Neuronal stem cell (in vitro differentiated cells): Measurements from ENCODE around the gene IFFO2.

Experiments
- DNase-seq: peaks from one replicate; pipeline ENCODE4 v3.0.0-alpha.2; 2013; ENCODE audit warnings: low spot score
- H2AFZ ChIP-seq: one replicate; pipeline ENCODE4 v1.6.1; 2013; ENCODE audit warnings: mild to moderate bottlenecking, low read length, inconsistent platforms
- H2AK5ac ChIP-seq: 2 replicates; pipeline ENCODE4 v1.6.1; 2013; ENCODE audit warnings: low read depth, mild to moderate bottlenecking, inconsistent platforms, low read length, moderate library complexity, mixed read lengths
- H2BK120ac ChIP-seq: 2 replicates; pipeline ENCODE4 v1.6.1; 2013; ENCODE audit warnings: low read depth, mild to moderate bottlenecking, inconsistent platforms, low read length, moderate library complexity, mixed read lengths
- H2BK12ac ChIP-seq: one replicate; pipeline ENCODE4 v1.6.1; 2013; ENCODE audit warnings: low read length, inconsistent platforms
- H2BK15ac ChIP-seq: 2 replicates; pipeline ENCODE4 v1.6.1; 2013; ENCODE audit warnings: mild to moderate bottlenecking, low read length, inconsistent platforms, mixed read lengths
- H2BK5ac ChIP-seq: one replicate; pipeline ENCODE4 v1.6.1; 2013; ENCODE audit warnings: inconsistent platforms, mild to moderate bottlenecking, low read length, moderate library complexity
- H3K14ac ChIP-seq: one replicate; pipeline ENCODE4 v1.6.1; 2013; ENCODE audit warnings: low read length, inconsistent platforms
- H3K18ac ChIP-seq: 2 replicates; pipeline ENCODE4 v1.6.1; 2013; ENCODE audit warnings: low read length, inconsistent platforms
- H3K23ac ChIP-seq: 2 replicates; pipeline ENCODE4 v1.6.1; 2013; ENCODE audit warnings: low read depth, mild to moderate bottlenecking, mixed read lengths, low read length, inconsistent platforms; ENCODE audit not compliant: poor library complexity
- H3K27ac ChIP-seq: replicated peaks from 3 replicates; pipeline ENCODE4 v1.5.1; 2013; ENCODE audit warnings: low read length, inconsistent platforms
- H3K27me3 ChIP-seq, 3 experiments: 2 replicates each; pipeline ENCODE4 v1.6.1; 2013; ENCODE audit warnings: low read length in 3 of 3, mild to moderate bottlenecking in 2 of 3, inconsistent platforms in 1 of 3, low read depth in 1 of 3, mixed read lengths in 1 of 3, moderate library complexity in 1 of 3; ENCODE audit not compliant: control insufficient read depth in 3 of 3, insufficient read depth in 3 of 3
- H3K36me3 ChIP-seq, 2 donors: replicated peaks in 1 of 2; 2 replicates each; pipeline ENCODE4 v1.6.1; 2013; ENCODE audit warnings: low read length in 2 of 2; ENCODE audit not compliant: control insufficient read depth in 2 of 2, insufficient read depth in 2 of 2
- H3K4ac ChIP-seq: 2 replicates; pipeline ENCODE4 v1.6.1; 2013; ENCODE audit warnings: inconsistent platforms, mild to moderate bottlenecking, low read length, moderate library complexity
- H3K4me1 ChIP-seq, 2 donors: 1 replicate in 1 of 2; 2 replicates in 1 of 2; pipeline ENCODE4 v1.6.1; 2013; ENCODE audit warnings: low read length in 2 of 2, low read depth in 1 of 2; ENCODE audit not compliant: control insufficient read depth in 2 of 2, insufficient read depth in 1 of 2
- H3K4me2 ChIP-seq: one replicate; pipeline ENCODE4 v1.6.1; 2013; ENCODE audit warnings: mild to moderate bottlenecking, low read length, inconsistent platforms; ENCODE audit not compliant: insufficient read depth, poor library complexity, severe bottlenecking
- H3K4me3 ChIP-seq, 2 donors: 2 replicates each; pipeline ENCODE4 v1.5.1; 2013; ENCODE audit warnings: low read length in 2 of 2, mild to moderate bottlenecking in 2 of 2, inconsistent platforms in 1 of 2, moderate library complexity in 1 of 2
- H3K79me1 ChIP-seq: one replicate; pipeline ENCODE4 v1.6.1; 2013; ENCODE audit warnings: low read depth, mild to moderate bottlenecking, inconsistent platforms, low read length, moderate library complexity
- H3K9ac ChIP-seq: one replicate; pipeline ENCODE4 v1.6.1; 2013; ENCODE audit warnings: mild to moderate bottlenecking, low read depth, low read length, inconsistent platforms; ENCODE audit not compliant: poor library complexity
- H3K9me3 ChIP-seq, 2 donors: replicated peaks in 1 of 2; 2 replicates each; pipeline versions ENCODE3 to v1.6.1; 2013; ENCODE audit warnings: low read length in 2 of 2, mild to moderate bottlenecking in 2 of 2, inconsistent platforms in 1 of 2, low read depth in 1 of 2, mixed read lengths in 1 of 2, moderate library complexity in 1 of 2; ENCODE audit not compliant: control insufficient read depth in 2 of 2, insufficient read depth in 1 of 2
- H4K8ac ChIP-seq: one replicate; pipeline ENCODE4 v1.6.1; 2013; ENCODE audit warnings: low read depth, mild to moderate bottlenecking, inconsistent platforms, low read length, moderate library complexity
- H4K91ac ChIP-seq: one replicate; pipeline ENCODE4 v1.6.1; 2013; ENCODE audit warnings: low read length, low read depth, mild to moderate bottlenecking, inconsistent platforms; ENCODE audit not compliant: poor library complexity
- WGBS, 2 donors: extraction: QIAGEN DNeasy Blood & Tissue Kit; methylation state at CpG; one replicate each; pipeline ENCODE4 v1.1.7; 2013; ENCODE audit warnings: missing lambda C conversion rate in 2 of 2, mixed read lengths in 1 of 2; ENCODE audit not compliant: insufficient read length in 2 of 2, insufficient replicate concordance in 1 of 2; ENCODE audit errors: extremely low coverage in 2 of 2; 5-methylcytosine and 5-hydroxymethylcytosine counted together

IFFO2 gene

DNA sequence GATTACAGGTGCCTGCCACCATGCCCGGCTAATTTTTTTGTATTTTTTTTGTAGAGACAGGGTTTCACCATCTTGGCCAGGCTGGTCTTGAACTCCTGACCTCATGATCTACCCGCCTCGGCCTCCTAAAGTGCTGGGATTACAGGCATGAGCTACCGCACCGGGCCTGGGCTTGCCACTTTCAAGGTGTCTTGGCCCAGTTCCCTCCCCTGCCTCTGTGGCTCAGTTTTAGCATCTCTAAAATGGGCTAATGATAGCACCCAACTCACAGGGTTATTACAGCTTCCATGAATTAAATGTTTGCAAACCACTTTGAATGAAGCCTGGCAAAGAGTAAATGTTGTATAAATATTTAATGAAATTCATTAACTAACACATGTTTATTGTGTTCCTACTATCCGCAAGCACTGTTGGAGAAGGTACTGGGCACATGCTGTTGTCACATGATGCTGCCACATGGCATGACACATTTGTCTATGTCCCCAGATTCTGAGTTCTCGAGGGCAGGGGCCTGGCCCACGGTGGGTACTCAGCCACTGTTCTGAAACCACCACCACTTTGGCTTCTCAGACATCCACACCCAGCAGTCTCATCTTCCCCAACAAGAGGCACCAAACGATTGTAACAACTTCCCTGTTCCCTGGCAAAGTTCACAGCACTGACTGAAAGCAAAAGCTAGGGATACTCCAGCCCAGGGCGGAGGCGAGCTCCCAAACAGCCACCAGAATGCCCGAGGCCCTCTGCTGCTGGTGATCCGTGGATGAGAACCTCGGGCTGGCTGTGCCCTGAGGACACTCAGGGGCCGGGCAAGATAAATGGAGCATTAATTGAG, 9.7 kb downstream of the IFFO2 start:
- Histone ChIP-seq H3K9me3 (no peaks in the 10 kb centered on the region), H4K8ac (no peak overlapping the region), H4K91ac (no peak overlapping the region), H2AFZ (no peak overlapping the region), H2BK15ac (peak overlapping the region; percentile 7), H2BK12ac (no peak overlapping the region), H3K4me2 (no peak overlapping the region), H3K14ac (no peak overlapping the region), H3K4ac (no peak overlapping the region), H3K18ac (no peak overlapping the region), H3K4me1 (peaks cover 38 to 50% of the 10 kb centered on the region in 2 donors), H3K79me1 (peaks cover 3% of the 10 kb centered on the region), H2AK5ac (peak overlapping the region; percentile 82), H3K23ac (no peak overlapping the region), H3K4me3 (no peak overlapping the region), H2BK5ac (peak overlapping the region; percentile 31), H3K36me3 (no peaks in the 10 kb centered on the region), H2BK120ac (peak overlapping the region; percentile 38), H3K27me3 (no peaks in the 10 kb centered on the region), H3K9ac (no peak overlapping the region), H3K27ac (no peak overlapping the region)
- DNase-seq = no peak
- no CpG with 5 or more reads among the region's 15 CpGs for WGBS, 2 donors

DNA sequence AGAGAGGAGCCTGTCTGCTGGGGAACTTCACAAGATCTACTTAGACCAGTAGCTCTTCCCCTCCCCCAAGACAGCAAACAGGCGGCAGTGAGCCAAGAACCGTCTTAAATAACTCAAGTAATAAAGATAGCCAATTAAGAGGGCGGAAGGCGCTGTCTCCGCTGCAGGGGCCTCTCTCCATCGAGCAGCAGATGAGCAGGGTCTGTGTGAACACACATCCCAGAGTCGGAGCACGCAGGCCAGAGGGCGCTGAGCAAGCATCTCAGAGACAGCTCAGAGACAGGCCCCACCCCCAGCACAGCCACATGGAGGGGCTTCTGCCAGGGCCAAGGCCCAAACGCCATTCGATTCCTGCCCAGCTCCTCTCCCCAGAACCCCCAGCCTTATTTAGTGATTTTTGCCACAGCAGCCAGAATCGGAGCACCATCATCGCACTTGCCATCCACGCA, 11.1 kb downstream of the IFFO2 start:
- no peak overlapping the region for H2BK15ac ChIP-seq
- peak overlapping the region; percentile 70 for H2AFZ ChIP-seq
- no peak overlapping the region for H3K9ac ChIP-seq
- H3K23ac ChIP-seq = no peak overlapping the region
- H3K36me3 ChIP-seq = no peaks in the 10 kb centered on the region
- H3K4ac ChIP-seq = no peak overlapping the region
- peak overlapping the region; percentile 20 for H3K18ac ChIP-seq
- no peak overlapping the region for H4K8ac ChIP-seq
- H3K4me2 ChIP-seq = no peak overlapping the region
- H2AK5ac ChIP-seq = peak overlapping the region; percentile 60
- no peak overlapping the region for H3K14ac ChIP-seq
- H3K4me1 ChIP-seq = peaks cover 40 to 51% of the 10 kb centered on the region in 2 donors
- WGBS, 2 donors = no CpG with 5 or more reads among the region's 14 CpGs
- no peak overlapping the region for H3K27ac ChIP-seq
- H2BK120ac ChIP-seq = no peak overlapping the region
- H2BK12ac ChIP-seq = no peak overlapping the region
- DNase-seq = no peak
- no peak overlapping the region for H2BK5ac ChIP-seq
- no peak overlapping the region for H4K91ac ChIP-seq
- H3K79me1 ChIP-seq = peaks cover 3% of the 10 kb centered on the region
- no peaks in the 10 kb centered on the region for H3K9me3 ChIP-seq
- H3K27me3 ChIP-seq = no peaks in the 10 kb centered on the region
- no peak overlapping the region for H3K4me3 ChIP-seq

DNA sequence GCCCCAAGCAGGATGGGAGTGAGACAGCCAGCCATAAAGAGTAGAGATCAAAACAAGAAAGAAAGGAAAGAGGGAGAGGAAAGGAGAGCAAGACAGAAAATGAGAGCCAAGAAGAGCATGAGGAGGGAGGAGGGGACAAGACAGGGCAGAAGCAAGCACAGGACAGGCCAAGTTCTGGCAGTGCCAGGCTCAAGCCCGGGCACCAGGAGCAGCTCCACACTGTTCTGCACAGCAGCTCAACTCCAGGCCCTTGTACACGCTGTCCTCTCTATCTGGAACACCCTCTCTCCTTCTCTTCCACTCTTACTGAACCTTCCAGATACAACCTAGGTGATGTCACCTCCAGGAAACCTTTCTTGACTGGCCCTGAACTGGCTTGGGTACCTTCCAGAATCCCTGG, 11.7 kb downstream of the IFFO2 start:
- Histone ChIP-seq H2BK12ac (peak overlapping the region; percentile 59), H2BK120ac (no peak overlapping the region), H2AK5ac (peak overlapping the region; percentile 60), H3K79me1 (peaks cover 3% of the 10 kb centered on the region), H3K4ac (no peak overlapping the region), H3K14ac (no peak overlapping the region), H3K18ac (peak overlapping the region; percentile 3), H3K36me3 (no peaks in the 10 kb centered on the region), H4K8ac (no peak overlapping the region), H3K23ac (peak overlapping the region; percentile 18), H4K91ac (no peak overlapping the region), H3K4me2 (no peak overlapping the region), H3K9me3 (no peaks in the 10 kb centered on the region), H3K27me3 (no peaks in the 10 kb centered on the region), H3K9ac (no peak overlapping the region), H3K27ac (no peak overlapping the region), H2BK5ac (no peak overlapping the region), H2BK15ac (peak overlapping the region; percentile 77), H2AFZ (peak overlapping the region; percentile 70), H3K4me1 (peaks cover 35 to 44% of the 10 kb centered on the region in 2 donors), H3K4me3 (no peak overlapping the region)
- DNase-seq = no peak
- WGBS, 2 donors = no CpG with 5 or more reads among the region's 2 CpGs

DNA sequence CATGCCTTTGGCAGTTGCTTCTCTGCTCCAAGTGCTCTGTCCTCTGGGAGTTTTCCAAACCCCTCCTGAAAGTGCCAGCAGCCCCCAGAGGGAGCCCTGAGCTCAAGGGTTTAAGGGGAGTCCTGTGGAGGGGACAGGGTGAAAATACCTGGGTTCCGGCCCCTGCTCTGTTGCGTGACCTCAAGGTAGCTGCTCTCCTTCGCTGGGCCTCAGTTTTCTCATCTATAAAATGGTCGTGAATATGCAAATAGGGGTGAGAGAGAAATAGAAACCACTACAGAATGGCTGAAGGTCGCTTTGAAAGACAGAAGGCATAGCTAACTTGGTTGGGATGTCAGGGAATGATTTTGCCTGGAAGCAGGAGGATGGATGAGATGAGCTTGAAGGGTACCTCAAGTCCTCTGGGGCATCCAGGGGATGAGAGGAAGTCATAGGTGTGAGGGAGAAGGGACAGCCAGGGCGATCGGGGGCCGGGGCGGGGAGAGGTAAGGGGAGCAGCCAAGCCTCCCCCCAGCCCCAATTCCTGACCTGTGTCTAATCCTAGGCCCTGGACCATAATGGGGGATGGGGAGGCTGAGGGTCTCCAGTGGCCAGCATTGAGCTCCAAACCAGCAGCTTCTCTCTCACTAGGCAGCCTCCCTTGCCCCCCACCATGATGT, 12.4 kb downstream of the IFFO2 start:
- no peak overlapping the region for H3K4ac ChIP-seq
- H3K9me3 ChIP-seq = no peaks in the 10 kb centered on the region
- H3K9ac ChIP-seq = no peak overlapping the region
- DNase-seq = no peak
- no peak overlapping the region for H2AFZ ChIP-seq
- WGBS, 2 donors = no CpG with 5 or more reads among the region's 9 CpGs
- H2BK120ac ChIP-seq = no peak overlapping the region
- no peak overlapping the region for H3K14ac ChIP-seq
- H3K79me1 ChIP-seq = peaks cover 3% of the 10 kb centered on the region
- H3K4me2 ChIP-seq = no peak overlapping the region
- no peak overlapping the region for H4K8ac ChIP-seq
- H3K23ac ChIP-seq = peak overlapping the region; percentile 18
- H4K91ac ChIP-seq = no peak overlapping the region
- no peak overlapping the region for H3K4me3 ChIP-seq
- H2BK12ac ChIP-seq = no peak overlapping the region
- H3K36me3 ChIP-seq = no peaks in the 10 kb centered on the region
- H3K18ac ChIP-seq = peak overlapping the region; percentile 18
- H3K27me3 ChIP-seq = no peaks in the 10 kb centered on the region
- peak overlapping the region; percentile 77 for H2BK15ac ChIP-seq
- H3K4me1 ChIP-seq = peaks cover 30 to 37% of the 10 kb centered on the region in 2 donors
- no peak overlapping the region for H3K27ac ChIP-seq
- no peak overlapping the region for H2BK5ac ChIP-seq
- H2AK5ac ChIP-seq = peak overlapping the region; percentile 60
